ENCODE data around the gene DCBLD2. TPM values are rescaled to one million over a fixed set of nuclear protein-coding genes. Genes with fewer than 3 reads are reported as not detected.

DCBLD2 gene
- total RNA-seq, 2 donors from 2014 or later, result 33.8 to 37.4 TPM

DNA sequence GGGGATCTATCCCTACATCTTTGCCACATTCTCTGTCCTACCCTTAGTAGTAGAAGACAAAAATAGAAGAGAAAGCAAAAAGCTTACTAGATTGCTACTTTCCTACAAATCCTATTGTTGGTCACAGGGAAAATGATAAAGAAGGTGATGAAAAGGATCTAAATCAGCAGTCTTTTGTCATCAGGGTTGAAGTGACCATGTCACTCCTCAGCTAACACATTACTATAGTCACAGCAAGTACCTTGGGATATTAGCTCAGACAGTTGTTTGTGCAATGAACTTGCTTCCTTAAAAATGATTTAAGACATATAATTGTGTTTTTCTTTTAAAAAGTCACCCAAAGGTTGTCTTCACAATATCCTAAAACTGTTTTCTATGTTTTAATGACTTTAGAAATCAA lies 132.0 kb downstream of the DCBLD2 start:
- peaks cover 0 to under 1% of the 10 kb centered on the region in 2 donors for H3K4me1 ChIP-seq (ENCODE audit: control insufficient read depth in 1 of 2, low read depth in 2 of 2)
- no peak overlapping the region for H3K27ac ChIP-seq
- H3K4me3 ChIP-seq, result no peak overlapping the region
- no peak for ATAC-seq (ENCODE audit: insufficient number of reproducible peaks, low FRiP score, low read depth)
- TF ChIP-seq, protein P1, sequence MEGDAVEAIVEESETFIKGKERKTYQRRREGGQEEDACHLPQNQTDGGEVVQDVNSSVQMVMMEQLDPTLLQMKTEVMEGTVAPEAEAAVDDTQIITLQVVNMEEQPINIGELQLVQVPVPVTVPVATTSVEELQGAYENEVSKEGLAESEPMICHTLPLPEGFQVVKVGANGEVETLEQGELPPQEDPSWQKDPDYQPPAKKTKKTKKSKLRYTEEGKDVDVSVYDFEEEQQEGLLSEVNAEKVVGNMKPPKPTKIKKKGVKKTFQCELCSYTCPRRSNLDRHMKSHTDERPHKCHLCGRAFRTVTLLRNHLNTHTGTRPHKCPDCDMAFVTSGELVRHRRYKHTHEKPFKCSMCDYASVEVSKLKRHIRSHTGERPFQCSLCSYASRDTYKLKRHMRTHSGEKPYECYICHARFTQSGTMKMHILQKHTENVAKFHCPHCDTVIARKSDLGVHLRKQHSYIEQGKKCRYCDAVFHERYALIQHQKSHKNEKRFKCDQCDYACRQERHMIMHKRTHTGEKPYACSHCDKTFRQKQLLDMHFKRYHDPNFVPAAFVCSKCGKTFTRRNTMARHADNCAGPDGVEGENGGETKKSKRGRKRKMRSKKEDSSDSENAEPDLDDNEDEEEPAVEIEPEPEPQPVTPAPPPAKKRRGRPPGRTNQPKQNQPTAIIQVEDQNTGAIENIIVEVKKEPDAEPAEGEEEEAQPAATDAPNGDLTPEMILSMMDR (IDR thresholded peaks at IDR 0.05), result no peak
- no peaks in the 10 kb centered on the region for H3K27me3 ChIP-seq (replicated peaks; ENCODE audit: insufficient read depth)
- DNase-seq (ENCODE audit: low spot score), result no peak
- H3K9me3 ChIP-seq, result no peaks in the 10 kb centered on the region
- H3K36me3 ChIP-seq, result peaks cover 3% of the 10 kb centered on the region

DNA sequence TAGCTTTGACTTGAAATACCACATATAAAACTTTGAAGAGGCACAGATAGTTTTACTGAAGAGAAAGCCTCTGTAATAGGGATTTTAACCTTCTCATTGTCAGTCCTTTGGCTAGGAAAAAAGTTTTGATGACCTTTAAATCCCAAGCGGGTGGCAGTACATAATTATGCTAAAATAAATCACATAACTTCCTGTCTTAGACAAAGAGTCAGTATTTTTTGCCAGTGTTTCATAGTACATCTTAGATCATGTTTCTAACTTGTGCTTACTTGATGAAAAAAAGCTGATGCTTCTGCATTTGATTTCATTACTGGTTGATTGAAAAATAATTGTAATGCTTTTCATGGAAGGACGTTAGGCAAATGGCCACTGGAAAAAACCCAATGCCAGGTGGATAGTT lies 132.5 kb downstream of the DCBLD2 start:
- ATAC-seq (ENCODE audit: insufficient number of reproducible peaks, low FRiP score, low read depth) (no peak), DNase-seq (ENCODE audit: low spot score) (no peak)
- Histone ChIP-seq H3K27me3 (replicated peaks; ENCODE audit: insufficient read depth) (no peaks in the 10 kb centered on the region), H3K4me3 (no peak overlapping the region), H3K4me1 (ENCODE audit: control insufficient read depth in 1 of 2, low read depth in 2 of 2) (peaks cover 0 to 5% of the 10 kb centered on the region in 2 donors), H3K9me3 (no peaks in the 10 kb centered on the region), H3K27ac (no peak overlapping the region), H3K36me3 (peaks cover 3% of the 10 kb centered on the region)
- TF ChIP-seq, protein P1 (IDR thresholded peaks at IDR 0.05), result no peak

DNA sequence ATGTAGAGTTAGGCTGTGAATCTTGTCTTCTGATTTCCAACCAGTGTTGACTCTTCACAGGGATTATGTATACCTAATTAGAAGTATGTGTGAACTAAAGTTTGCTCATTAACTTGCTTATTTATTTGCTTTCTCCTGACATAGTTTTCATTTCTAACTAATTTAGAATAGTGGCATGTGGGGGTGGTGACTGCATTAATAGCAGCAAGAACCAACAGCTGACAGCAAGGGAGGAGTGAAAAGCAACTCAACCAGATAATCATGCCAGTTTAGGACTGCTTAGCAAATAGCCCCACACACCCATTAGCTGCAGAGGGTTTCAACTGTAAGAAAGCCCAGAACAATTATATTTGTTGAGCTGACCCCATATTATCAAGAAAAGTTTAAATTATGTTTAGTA lies 134.6 kb downstream of the DCBLD2 start:
- no peak overlapping the region for H3K27ac ChIP-seq
- ATAC-seq (ENCODE audit: insufficient number of reproducible peaks, low FRiP score, low read depth) (no peak), DNase-seq (ENCODE audit: low spot score) (no peak)
- TF ChIP-seq, protein P1 (IDR thresholded peaks at IDR 0.05), result no peak
- no peak overlapping the region for H3K4me3 ChIP-seq
- H3K9me3 ChIP-seq, result no peaks in the 10 kb centered on the region
- no peaks in the 10 kb centered on the region for H3K27me3 ChIP-seq (replicated peaks; ENCODE audit: insufficient read depth)
- H3K36me3 ChIP-seq, result peaks cover 3% of the 10 kb centered on the region
- H3K4me1 ChIP-seq (ENCODE audit: control insufficient read depth in 1 of 2, low read depth in 2 of 2), result peaks cover 8 to 19% of the 10 kb centered on the region in 2 donors

DNA sequence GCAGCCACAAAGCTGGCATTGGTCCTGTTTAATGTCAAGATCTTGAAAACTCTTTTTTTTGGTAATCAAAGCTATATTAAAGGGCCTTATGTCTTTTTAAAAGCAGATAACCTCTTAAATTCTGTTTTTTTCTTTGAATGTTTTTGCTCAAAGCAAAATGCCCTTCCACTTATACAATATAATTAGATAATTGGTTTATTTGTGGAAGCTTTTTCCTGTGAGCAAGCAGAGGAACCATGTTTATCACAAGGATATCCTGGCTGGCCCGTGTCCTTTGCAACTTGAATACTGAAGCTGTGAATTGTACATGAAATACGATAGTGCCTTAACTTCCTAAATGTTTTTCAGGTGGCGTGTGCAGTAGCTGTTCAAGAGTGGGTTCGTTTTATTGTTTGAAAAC lies 135.8 kb downstream of the DCBLD2 start:
- H3K36me3 ChIP-seq, result no peaks in the 10 kb centered on the region
- TF ChIP-seq, protein P1 (IDR thresholded peaks at IDR 0.05), result no peak
- DNase-seq (ENCODE audit: low spot score), result no peak
- H3K27me3 ChIP-seq (replicated peaks; ENCODE audit: insufficient read depth), result no peaks in the 10 kb centered on the region
- H3K27ac ChIP-seq, result no peak overlapping the region
- peaks cover 8 to 26% of the 10 kb centered on the region in 2 donors for H3K4me1 ChIP-seq (ENCODE audit: control insufficient read depth in 1 of 2, low read depth in 2 of 2)
- no peak overlapping the region for H3K4me3 ChIP-seq
- no peaks in the 10 kb centered on the region for H3K9me3 ChIP-seq
- no peak for ATAC-seq (ENCODE audit: insufficient number of reproducible peaks, low FRiP score, low read depth)

DNA sequence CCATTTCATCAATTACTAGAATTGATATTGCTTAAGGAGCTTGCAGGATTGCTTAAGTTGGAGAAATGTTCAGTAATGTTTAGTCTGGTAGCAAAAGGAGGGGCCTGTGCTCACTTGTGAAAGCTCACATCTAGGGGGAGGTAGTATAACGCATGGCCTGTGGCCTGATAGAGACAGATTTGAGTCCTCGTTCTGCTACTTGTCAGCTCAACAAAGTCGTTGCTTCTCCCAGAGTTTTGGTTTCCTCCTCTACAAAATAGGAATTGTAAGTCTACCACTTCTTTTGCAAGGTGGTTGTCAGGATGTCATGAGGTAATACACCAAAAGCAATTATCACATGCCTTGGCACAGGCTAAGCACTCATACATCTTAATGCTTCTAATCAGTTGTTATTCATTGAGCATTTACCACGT lies 137.0 kb downstream of the DCBLD2 start:
- TF ChIP-seq, protein P1 (IDR thresholded peaks at IDR 0.05), result no peak
- Histone ChIP-seq H3K27ac (peak overlapping the region in 1 of 2 donors; percentile 44), H3K4me3 (no peak overlapping the region), H3K36me3 (no peaks in the 10 kb centered on the region), H3K27me3 (replicated peaks; ENCODE audit: insufficient read depth) (no peaks in the 10 kb centered on the region), H3K9me3 (no peaks in the 10 kb centered on the region), H3K4me1 (ENCODE audit: control insufficient read depth in 1 of 2, low read depth in 2 of 2) (peaks cover 8 to 26% of the 10 kb centered on the region in 2 donors)
- ATAC-seq (ENCODE audit: insufficient number of reproducible peaks, low FRiP score, low read depth), result peak; percentile 33
- no peak for DNase-seq (ENCODE audit: low spot score)
